Measurements from ENCODE around the gene SKAP1.

The SKAP1 gene

DNA sequence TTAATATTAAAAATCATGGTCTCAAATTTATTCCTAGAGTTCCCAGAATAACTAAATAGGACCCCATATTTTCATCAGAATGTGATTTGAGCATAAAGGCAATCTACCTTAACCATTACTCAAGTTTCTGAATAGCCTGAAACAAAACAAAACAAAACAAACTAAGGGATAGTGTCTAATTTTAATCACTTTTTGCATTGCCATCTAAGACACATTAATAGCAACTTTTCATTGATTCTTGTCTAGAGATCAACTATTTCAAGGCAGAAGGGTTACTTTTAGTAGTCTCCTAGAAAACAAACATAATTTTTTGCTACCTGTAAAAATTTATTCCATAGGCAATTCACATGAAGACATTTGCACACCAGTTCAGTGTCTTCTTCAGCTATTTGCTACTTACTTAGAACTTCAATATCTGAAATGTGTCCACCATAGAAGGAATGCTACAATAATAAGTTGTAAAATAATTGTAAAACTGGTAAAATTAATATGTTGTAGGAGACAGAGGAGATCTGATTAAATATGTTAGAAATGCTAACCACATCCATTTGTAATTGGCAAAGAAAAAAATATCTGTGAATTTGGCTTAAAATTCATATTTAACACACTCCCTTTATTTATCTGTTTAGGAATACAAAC is 94.7 kb downstream of the SKAP1 start:
- in situ Hi-C loops (cut with MboI; ENCODE audit: low sequenced_read_pairs): loop anchor here (10.0 kb wide), 1 partner anchor 260 kb away; the partner anchor contains the start of genes HOXB3 and HOXB5

DNA sequence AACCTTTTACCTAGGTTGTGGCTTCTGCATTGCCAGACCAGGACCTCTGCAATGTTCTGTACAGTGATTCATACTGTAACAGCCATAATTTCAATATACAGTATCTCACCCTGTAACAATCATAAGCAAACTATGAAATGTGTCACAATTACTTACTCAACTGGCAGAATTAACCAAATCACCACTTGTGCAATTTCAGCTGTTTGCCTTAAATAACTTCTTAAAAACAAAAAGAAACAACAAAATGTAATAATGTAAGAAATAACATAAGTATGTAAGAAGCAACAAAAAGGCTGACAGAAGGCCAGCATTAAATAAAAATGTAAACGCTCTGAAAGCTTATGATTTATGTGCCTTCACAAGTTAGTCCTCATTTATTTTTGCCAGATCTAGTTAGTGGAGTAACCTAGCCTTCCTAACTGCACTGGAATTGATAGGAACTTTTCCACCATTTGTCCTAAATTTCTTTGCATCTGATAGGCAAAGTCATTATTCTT is 96.9 kb downstream of the SKAP1 start:
- in situ Hi-C loops (cut with MboI; ENCODE audit: low sequenced_read_pairs): loop anchor here (10.0 kb wide), 1 partner anchor 262 kb away; the partner anchor contains the start of genes HOXB3 and HOXB5

GRCh38 chr17:48330887-48331286 is 99.1 kb downstream of the SKAP1 start:
- in situ Hi-C loops (cut with MboI; ENCODE audit: low sequenced_read_pairs): loop anchor here (10.0 kb wide), 1 partner anchor 264 kb away; the partner anchor contains the start of genes HOXB3 and HOXB5

DNA sequence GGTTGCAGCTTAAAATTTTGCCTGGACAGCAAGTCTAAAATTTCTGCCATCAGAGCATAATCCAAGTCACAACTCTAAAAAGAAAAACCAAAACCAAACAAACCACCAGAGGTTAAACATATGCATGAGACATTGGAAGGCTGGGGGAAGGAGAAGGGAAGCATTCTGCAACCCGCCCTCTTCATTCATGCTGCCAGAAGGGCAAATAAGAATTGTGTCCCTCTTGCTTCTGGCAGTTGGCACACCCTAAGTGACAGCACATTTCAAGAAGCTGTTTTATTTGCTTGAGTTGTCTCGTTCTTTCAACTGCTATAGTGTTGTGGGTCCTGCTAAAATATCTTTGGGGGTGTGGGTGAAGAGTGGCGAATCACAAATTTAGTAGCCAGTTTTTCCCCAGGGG is 99.6 kb downstream of the SKAP1 start:
- in situ Hi-C loops (cut with MboI; ENCODE audit: low sequenced_read_pairs): loop anchor here (10.0 kb wide), 1 partner anchor 264 kb away; the partner anchor contains the start of genes HOXB3 and HOXB5

DNA sequence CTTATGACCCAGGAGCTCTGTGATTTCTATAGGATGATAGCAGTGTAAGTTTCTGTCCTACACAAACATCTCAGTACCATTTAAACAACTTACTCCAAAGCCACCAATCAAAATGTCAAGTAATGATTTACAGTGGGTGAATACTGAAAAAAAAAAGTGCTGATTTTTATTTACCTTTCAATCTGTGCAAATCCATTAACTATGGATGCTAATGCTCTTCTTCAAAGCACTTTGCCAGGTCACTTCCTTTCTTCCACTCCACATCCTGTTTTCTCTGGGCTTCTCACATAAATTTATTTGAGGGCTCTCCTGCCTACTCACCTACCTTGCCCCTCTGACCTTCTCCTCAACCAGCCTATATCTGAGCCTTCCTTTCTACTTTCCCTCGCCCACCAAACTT is 101.6 kb downstream of the SKAP1 start:
- in situ Hi-C loops (cut with MboI; ENCODE audit: low sequenced_read_pairs): no loop called here

GRCh38 chr17:48326310-48326709 is 103.7 kb downstream of the SKAP1 start:
- in situ Hi-C loops (cut with MboI; ENCODE audit: low sequenced_read_pairs): no loop called here

- in situ Hi-C loops (cut with MboI; ENCODE audit: low sequenced_read_pairs): no loop called here
Observed at GRCh38 chr17:48322060-48322459, 108.0 kb downstream of the SKAP1 start.

GRCh38 chr17:48317732-48318131 is 112.3 kb downstream of the SKAP1 start:
- in situ Hi-C loops (cut with MboI; ENCODE audit: low sequenced_read_pairs): no loop called here

GRCh38 chr17:48314716-48315115 is 115.3 kb downstream of the SKAP1 start:
- in situ Hi-C loops (cut with MboI; ENCODE audit: low sequenced_read_pairs): no loop called here

DNA sequence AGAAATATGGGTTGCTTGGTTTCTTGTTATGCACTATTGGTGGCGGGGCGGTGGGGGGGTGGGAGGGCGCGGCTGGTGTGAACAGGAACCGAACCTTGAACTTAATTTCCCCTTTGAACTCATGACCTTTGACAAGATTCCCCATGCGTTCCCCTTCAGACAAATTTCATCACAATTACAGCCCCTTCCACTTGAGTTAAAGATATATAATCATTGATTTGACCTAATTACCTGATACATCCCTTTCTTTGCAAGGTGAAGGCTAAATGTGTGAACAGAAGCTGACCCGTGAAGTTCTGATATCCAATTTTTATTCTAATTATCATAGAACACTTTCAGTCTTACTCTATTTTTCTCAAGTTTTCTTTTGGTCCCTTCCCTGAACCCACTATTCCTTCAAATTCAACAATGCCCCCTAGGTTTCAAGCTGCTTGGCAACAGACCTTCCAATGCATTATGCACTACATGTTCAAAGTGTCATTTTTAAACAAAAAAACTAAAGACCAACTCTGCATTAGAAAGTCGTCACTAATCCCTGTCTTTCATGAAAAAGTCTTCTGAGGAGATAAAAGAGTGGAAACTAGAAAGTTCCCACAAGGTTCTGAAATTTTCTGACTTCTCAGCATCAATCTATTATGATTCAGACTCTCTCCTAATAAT is 116.8 kb downstream of the SKAP1 start:
- in situ Hi-C loops (cut with MboI; ENCODE audit: low sequenced_read_pairs): no loop called here

GRCh38 chr17:48311324-48311723 is 118.7 kb downstream of the SKAP1 start:
- in situ Hi-C loops (cut with MboI; ENCODE audit: low sequenced_read_pairs): no loop called here

DNA sequence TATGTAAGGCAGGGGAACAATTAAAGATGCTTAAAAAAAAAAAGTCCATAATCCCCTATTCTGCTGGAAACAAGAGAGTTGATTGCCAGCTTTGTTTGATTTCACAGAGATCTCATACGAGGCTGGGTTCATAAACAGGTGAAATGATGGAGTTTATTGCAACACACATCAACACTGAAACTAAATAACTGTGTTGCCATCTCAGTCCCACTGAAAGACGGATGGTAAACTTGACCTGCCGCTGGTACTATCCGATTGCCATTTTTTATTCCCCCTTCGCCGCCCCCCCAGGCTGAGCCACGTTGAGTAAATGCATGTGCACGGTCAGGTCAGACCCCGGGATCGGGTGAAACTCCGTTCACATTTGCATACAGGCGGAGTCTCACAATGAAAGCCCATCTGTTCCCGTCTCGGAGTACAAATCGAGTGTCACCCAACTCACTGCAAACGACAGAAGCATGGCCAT is 119.2 kb downstream of the SKAP1 start:
- in situ Hi-C loops (cut with MboI; ENCODE audit: low sequenced_read_pairs): no loop called here

- in situ Hi-C loops (cut with MboI; ENCODE audit: low sequenced_read_pairs): no loop called here
Observed at GRCh38 chr17:48308581-48308980, 121.4 kb downstream of the SKAP1 start.

DNA sequence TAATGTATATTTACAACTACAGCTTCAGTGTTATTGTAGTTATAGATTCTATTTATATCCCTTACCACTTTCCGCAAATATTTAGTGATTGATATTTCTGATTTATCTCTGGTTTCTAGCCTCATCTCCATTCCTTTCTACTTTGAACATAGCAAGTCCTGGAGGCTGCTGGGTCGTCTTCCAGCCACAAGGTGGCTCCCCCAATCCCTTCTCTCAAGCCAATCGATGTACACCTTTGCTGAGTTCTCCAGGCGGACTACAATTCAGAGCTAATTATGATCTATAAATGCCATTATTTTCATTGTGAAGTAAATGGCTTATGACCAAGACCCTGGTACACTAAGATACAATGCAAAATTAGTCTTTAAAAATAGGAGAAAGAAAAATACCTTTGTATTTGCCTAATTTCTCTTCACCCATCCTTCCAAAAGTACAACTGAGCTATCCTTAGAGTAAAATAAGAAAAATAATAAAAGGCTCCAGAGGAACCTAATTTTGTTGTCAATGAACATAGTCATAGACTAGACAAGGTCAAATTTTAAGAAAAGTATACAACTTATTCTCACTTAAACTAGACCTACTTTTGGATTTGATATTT is 122.1 kb downstream of the SKAP1 start:
- in situ Hi-C loops (cut with MboI; ENCODE audit: low sequenced_read_pairs): no loop called here

- in situ Hi-C loops (cut with MboI; ENCODE audit: low sequenced_read_pairs): no loop called here
Observed at GRCh38 chr17:48307255-48307654, 122.8 kb downstream of the SKAP1 start.

DNA sequence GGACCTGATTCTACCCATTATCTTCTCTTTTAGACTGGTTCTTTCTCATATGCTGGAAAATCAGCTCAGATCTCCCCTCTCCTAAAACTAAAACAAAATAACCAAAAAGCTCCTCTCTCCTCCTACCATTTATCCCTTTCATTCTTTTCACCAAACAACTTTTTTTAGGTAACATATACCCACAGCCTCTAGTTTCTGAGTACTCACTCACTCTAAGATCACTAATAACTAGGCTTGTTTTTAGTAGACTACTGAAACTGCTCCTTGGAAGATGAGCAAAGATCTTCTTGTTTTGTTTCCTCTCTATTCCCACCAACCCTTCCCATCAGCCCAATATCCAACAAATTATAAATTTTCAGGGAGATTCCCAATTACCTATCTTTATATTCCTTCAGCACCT is 129.0 kb downstream of the SKAP1 start:
- in situ Hi-C loops (cut with MboI; ENCODE audit: low sequenced_read_pairs): no loop called here

GRCh38 chr17:48299760-48300159 is 130.3 kb downstream of the SKAP1 start:
- in situ Hi-C loops (cut with MboI; ENCODE audit: low sequenced_read_pairs): no loop called here

DNA sequence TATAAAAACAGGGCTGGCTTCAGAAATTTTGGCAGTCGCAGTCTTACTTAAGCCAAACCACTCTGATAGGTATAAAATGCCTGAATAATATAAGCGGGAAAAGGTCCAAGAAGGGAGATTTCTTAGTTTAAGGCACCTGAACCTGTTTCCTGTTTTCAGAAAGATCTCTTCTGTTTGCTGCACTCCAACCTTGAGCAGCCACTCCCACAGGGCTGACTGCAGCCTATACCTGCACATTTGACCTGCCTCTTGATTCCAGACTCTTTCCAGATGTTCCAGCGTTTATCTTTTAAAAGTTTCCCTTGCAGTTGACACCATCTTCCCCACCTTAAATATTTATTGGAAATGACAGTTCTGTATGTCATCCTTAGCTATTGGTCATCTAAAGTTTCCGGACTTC is 132.2 kb downstream of the SKAP1 start:
- in situ Hi-C loops (cut with MboI; ENCODE audit: low sequenced_read_pairs): no loop called here

DNA sequence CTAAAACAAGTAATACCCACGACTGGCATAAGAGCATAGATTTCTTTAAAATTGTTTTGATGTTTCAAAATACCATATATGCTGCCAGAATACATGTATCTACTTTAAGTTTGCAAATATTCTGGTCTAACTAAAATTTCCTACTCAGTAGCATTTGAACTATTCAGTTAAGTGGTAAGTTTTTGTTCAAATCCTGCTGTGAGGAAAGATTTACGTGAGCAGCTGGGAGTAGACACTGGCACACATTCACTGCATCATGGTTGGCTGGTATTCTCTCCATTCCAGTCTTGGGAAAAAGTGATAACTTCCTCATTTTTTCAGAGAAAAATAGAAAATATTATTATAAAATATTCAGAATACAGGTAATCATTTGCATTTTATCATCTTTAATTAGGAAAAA is 133.6 kb downstream of the SKAP1 start:
- in situ Hi-C loops (cut with MboI; ENCODE audit: low sequenced_read_pairs): no loop called here

- in situ Hi-C loops (cut with MboI; ENCODE audit: low sequenced_read_pairs): no loop called here
Observed at GRCh38 chr17:48295362-48296288, 134.4 kb downstream of the SKAP1 start.

Data from HL-60/S4 treated with phorbol 12-myristate 13-acetate at 8.2 ng/mL for 4 days and 3 days (cell line).